Left kidney (tissue), 2 donors: Measurements from ENCODE around the gene FAM3A. TPM values are rescaled to one million over a fixed set of nuclear protein-coding genes. Genes with fewer than 3 reads are reported as not detected.

Source experiments
- DNase-seq: peaks from one replicate; pipeline ENCODE4 v3.0.0-alpha.2; 2013
- polyA plus RNA-seq: library from polyadenylated mRNA; unstranded; fragments of 120-200 nt; gene quantifications from one replicate; pipeline ENCODE4 v1.2.1, GENCODE V29; 2013; ENCODE audit not compliant: insufficient read length

FAM3A gene
- polyA plus RNA-seq, 1 donor, result 28.7 TPM

DNA sequence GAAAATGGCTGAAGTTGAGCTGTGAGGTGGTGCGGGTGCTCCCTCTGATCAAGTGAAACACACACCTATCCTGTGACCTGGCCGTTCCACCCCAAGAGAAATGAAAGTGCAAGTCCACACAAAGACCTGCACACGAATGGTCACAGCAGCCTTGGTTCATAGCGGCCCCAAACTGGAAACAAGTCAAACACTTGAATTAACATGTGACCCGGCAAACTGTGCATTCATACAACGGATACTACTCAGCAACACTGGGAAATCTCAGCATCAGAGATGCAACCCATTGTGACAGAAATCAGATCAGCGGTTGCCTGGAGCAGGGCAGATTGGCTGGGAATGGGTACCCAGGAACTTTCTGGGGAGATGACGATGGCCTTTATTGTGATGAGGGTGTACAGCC lies 23.0 kb upstream of the FAM3A start:
- DNase-seq, result no peak

DNA sequence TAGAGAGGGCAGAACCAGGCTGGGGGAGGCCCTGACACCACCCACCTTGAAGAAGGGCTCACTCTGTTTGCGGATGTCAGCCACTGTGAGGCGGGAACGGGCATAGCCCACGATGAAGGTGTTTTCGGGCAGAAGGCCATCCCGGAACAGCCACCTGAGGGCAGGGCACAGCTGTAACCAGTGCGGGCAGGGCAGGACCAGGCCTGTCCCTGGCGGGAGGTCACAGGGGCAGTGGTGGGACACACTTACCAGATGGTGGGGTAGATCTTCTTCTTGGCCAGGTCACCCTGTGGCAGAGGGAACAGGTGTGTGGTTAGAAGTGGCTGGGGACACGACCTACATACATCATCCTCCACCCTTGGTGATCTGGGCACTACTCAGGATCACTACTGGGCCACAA lies 19.9 kb upstream of the FAM3A start:
- DNase-seq, result no peak

DNA sequence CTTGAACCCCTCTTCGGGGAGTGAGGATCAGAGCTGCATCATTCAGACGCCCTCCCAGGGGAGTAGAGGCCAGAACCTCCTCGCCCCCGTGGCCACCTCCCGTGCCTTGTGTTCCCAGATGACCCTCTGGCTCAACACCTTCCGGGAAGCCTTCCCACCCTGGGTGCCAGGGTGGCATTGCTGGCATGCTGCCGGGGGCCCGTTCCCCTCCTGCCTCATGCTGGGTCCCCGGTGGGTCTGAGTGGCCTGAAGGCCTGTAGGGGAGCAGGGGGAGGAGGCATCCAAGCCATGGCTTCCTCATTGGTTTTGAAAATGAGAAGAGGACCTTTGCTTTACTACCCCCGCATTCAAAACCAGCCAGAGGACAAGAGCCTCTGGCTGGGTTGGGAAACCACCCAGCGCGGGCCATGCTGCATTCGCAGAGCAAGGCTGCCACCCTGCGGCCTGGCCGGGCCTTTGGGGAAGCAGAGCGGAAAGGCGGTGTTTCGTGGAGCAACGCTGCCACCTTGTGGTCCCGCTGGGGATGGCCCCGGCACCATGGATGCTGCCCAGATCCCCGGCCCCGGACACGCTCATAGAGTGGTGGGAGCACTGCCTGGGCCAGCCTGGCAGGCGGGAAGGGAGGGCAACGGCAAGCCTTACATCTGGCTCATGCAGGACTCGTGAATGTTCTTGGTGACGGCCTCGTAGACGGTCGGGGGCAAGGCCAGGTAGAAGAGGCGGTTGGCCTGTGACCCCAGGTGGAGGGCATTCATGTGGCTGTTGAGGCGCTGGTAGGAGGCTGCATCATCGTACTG lies 18.7 kb upstream of the FAM3A start:
- DNase-seq, result peak; percentile 69

DNA sequence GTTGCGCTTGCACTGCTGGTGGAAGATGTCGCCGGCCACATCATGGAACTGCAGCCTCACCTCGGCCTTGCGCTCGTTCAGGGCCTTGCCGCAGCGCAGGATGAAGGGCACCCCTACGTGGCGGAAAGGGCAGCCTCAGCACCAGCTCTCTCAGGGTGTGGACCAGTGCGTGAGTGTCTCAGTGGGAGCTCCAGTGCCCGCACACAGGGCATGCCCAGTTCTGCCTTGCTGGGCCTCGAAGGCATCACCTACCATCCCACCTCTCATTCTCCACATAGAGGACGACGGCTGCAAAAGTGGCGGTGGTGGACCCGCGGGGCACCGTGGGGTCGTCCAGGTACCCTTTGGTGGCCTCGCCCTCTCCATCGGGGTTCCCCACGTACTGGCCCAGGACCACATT lies 16.7 kb upstream of the FAM3A start:
- DNase-seq, result no peak

DNA sequence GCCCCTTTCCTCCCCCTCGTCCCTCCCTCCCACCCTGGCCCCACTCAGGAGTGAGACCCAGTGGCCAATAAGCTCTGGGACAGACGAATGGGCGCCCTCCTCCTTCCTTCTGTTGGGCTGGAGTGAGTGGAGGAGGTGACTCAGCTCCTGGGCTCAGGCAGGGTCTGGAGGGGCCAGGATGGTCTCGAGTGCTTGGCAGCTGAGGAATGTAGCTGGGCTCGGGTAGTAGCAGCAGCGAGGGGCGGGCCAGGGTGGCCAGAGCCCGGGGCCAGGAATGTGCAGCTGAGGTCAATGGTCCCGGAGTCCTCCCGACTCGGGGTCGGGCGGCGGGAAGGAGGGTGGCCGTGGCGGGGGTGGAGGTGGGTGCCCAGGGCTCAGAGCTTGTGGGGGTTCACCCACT lies 15.6 kb upstream of the FAM3A start:
- DNase-seq, result no peak

DNA sequence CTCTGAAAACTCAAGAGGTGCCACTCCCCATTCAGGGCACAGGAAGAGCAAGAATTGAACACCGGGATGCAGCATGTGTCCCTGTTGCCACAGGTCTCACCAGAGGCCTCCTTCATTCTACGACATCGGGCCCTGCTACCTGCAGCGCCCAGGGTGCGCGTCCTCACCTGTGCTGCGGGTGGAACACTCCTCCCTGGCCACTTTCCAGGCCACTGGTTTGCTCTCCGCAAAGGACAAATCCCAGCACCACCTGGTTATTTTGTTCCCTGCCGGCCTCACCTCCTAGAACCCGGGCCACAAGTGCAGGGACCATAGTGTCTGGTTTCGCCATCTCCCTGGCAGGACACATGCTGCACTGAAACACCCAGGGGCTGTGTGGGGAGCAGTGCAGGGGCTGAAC lies 14.3 kb upstream of the FAM3A start:
- DNase-seq, result no peak

DNA sequence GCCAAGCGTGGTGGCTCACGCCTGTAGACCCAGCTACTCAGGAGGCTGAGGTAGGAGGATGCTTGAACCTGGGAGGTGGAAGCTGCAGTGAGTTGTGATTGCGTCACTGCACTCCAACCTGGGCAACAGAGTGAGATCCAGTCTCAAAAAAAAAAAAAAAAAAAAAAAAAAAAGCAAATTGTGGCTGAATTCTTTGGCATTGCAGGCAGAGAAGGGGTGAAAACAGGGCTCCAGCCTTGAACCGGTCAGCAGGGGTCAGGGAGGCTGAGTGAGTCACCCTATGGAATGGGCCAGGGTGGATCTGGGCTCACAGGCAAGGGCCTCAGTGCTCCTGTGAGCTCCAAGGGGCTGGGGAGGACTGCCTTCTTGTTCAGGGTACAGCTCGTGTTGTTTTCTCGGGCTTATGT lies 13.2 kb upstream of the FAM3A start:
- DNase-seq, result no peak

DNA sequence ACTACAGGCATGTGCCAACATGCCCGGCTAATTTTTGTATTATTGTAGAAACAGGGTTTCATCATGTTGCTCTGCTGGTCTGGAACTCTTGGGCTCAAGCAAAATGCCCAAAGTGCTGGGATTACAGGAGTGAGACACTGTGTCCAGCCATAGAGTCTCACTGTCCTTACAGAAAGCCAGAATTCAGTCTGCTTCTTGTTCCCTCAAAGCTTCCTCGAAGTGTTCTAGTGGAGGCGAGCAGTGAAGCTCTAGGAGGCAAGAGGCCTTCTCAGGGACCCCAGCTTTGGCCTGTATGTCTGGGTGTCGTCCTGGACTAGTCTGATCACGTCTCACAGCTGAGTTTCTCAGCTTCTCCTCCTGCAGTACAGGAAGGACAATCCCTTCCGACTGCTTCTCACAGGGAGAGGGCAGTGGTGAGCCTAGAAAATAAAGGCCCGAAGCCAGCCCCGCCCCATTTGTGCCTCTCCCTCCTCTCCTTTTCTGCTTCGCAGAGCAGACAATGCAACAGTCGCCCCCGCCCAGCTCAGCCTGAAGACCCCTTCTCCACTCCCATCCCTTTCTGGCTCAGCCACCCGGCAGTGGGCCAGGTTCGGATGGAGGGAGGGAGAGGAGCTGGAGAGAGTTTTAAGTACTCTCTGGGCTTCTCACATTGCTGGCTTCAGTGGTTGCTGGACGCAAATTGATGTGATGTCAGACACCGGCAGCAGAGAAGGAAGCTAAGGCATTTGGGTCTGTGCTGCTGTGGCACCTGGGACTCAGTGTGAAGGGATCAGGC lies 11.1 kb upstream of the FAM3A start:
- peak; percentile 79 for DNase-seq

DNA sequence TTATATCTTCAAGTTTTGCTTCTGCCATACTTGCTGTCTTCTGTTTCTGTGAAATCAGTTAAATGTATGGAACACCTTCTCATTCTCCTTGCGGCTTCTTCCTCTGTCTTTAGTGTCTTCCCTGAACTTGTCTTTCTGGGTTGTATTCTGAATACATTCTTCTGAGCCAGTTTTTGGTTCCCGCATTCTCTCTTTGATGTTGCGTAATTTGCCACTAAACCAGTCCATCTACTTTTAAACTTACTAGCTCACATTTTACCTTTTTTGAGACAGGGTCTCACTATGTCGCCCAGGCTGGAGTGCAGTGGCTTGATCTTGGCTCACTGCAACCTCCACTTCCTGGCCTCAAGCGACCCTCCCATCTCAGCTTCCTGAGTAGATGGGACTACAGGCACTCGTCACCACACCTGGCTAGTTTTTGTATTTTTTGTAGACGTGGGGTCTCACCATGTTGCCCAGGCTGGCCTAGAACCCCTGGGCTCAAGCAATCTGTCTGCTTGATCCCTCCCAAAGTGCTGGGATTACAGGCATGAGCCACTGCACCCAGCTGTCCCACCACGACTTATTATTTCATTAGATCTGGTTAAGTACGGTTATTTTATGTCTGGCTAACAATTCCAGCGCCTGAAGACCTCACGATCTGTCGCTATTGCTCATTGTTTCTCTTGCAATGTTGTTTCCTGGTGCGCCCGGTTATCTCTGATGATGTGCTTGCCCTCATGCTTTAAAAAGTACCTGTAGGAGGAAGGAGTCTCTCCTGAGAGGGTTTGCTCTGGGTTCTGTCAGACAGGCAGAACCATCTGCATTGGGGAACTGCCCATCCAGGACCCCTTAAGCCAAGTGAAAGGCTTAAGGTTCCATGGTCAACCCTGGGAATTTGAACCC lies 9.8 kb upstream of the FAM3A start:
- no peak for DNase-seq

DNA sequence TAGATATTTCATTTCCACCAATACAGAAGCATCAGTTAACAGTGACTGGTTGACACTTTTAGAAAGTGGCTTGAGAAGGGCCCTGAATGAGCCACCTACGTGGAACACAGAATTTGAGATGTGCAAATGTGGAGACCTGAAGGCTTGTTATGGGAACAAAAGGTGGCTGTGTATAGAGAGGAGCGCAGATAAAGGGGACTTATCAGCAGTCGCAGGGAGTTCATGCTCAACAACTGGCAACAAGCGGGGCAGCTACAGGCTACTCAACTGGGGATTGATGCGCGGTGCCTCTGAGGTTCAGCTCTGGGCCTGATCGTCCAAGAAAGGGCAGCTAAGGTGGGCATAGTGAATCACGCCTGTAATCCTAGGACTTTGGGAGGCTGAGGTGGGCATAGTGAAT lies 3.4 kb upstream of the FAM3A start:
- no peak for DNase-seq

DNA sequence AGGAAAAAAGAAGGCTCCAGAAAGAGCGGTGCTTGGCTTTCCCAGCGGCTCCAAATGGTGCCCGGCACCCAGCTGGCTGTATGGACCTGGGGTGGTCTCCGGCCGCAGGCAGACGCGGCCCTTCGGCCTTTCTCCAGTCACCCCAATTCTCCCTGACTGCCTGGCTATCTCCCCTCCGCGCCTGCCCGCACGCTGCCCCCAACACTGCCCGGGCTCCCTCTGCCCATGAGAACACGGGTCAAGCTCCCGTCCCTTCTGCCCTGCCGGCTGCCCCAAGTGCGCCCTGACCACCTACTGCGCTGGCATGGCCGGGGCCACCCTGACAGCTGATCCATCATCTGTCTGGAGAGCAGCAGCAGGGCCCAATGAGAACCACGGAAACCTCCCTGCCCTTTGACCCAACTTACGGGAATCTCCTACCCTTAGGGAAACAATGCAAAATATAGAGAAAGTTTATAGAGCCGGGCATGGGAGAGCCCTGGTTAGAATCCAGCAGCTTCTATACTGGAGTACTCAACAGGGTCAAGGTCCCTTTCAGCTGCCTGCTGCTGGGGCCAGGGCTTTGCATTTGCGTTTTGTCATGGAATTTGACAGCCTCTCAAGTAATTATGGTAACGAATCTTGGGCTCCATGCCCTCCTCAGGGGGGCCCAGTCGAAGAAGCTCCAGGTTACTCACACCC lies 1.2 kb upstream of the FAM3A start:
- DNase-seq, result no peak

DNA sequence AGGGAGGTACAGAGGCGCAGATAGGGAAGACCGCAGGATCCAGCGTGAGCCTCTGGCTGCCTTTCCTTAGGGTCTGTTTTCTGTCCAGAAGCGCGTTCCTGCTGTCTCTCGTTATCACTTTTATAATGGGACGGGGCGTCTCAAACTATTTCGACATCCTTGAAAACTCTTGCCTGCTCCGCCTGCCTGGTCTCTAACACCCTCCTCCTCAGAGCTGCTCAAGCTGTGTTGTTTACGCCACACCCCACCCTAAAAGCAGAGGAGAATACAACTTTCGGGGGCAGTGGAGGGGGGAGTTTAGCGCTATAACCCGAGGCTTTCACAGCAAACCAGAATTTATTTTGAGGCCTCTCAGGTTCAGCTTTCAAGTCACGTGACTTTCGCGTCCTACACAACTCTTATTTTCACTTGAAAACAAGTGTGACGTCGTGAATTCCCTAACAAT lies 646 bp upstream of the FAM3A start:
- DNase-seq, result peak; percentile 60

DNA sequence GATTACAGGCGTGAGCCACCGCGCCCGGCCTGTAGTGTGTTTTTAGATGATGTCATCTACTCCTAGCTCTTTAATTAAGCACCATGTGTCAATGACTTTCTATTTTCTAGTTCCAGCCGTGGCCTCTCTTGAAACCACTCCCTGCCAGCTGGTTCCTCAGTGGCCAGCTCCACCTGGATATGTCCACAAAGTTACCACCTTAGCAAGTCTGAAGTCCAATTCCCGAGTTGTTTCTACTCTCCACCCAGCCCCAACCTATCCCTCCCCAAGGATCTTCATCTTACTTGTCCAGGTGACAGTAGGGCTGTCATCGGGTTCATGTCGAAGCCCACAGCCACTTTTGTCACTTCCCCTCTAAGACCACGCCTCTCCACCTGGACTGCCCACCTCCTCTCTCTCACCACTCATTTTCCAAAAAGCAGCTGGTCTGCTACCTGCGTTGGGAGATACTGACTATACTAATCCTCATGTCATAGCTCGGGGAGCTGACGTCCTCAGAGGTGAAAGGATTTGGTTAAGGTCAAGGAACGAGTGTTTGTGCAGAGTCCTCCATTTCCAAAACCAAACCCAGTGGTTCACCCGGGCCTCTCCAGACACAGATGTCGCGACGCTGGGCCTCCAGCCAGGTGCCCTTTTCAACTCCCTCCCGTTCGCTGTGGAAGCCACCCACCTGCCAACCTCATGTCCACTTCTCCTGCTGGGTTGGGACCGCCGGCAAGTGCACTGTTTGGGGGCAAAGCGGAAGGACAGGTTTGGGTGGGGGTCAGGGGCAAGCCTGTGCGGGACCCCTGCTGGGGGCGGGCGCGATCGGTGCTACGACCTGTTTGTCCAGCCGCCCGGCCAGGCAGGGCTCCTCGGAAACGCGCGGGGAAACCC lies 704 bp downstream of the FAM3A start:
- DNase-seq, result no peak

DNA sequence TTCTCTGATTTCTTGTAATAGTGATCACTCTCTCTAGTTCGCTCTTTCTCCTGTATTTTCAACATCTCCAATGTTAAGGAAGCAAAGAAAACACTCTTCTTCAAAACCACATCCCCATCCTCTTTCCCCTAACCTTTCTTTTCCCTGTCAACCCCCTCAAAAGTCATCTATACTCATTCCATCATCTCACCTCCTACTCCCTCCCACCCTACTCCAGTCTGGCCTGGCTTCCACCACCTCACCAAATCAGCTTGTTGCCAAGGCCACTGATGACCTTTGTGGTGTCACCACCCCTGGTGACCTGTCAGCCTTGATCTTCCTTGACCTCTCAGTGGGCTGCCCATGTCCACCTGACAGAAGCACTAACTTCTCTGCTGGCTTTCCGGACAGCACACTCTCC lies 2.3 kb downstream of the FAM3A start:
- no peak for DNase-seq

DNA sequence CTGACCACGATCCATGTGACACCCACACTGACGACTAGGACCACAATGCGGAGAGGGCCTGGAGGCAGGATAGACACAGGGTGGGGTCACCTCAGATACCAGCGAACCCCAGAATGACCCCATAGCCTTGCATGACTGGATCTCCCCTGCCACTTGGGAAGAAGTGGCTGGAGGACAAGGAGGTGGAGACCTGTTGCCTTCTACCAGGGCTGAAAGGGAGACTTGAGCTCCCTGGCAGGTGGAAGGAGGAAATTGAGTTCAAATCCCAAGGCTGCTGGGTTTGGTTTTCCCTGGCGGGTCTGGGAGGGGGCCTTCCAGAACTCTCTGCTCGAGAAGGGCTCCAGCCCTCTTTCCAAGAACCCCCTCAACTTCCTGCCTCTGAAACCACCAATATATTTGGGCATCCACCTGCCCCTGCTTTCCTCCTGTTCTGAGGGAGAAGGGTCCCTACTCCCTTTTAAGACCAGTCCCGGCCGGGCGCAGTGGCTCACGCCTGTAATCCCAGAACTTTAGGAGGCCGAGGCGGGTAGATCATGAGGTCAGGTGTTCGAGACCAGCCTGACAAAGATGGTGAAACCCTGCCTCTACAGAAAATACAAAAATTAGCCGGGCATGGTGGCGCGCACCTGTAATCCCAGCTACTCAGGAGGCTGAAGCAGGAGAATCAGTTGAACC lies 3.0 kb downstream of the FAM3A start:
- no peak for DNase-seq

DNA sequence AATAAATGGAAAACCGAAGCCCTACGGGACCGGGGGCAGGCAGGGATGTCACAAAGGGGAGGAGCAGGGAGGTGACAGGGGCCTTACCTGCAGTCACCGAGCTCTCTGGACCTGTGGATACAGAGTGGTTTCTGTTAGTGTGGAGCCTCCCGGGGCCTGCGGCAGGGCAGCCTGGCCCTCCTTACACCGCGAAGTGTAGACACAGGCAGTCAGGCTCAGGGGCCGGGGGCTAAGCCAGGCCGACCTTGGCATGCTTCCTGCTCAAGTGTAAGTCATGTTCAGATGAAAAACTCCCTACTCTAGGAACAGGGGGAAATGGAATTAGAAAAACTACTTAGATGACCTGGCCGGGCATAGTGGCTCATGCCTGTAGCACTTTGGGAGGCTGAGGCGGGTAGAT lies 4.3 kb downstream of the FAM3A start:
- no peak for DNase-seq

DNA sequence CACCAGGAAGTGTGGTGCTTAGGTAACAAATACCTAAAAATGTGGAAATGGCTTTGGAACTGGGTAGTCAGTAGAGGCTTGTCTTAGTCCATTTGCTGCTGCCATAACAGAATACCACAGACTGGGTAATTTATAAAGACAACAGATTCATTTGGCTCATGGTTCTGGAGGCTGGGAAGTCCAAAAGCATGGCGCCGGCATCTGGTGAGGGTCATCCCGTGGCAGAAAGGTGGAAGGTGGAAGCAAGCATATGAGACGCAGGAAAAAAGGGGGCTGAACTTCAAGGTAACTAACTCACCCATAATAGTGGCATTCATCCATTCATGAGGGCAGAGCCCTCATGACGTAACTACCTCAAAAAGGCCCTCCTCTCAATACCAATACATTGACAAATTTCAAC lies 6.6 kb downstream of the FAM3A start:
- no peak for DNase-seq

DNA sequence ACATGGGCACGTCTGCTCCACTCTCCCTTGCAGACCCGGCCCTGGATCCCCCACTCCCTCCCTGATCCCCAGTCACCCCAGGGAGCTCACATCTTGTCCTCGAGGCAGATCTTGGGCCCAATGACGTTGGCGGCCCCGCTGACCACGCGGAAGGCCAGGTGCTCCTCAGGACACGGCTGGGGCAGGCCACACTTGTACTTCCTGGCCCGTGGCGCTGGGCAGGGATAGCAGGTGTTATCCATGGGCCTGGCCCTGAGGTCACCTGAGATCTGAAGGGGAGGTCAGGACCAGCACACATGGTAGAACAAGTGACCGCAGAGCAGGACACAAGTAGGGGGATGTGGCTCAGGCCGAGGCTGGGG lies 7.7 kb downstream of the FAM3A start:
- DNase-seq, result no peak

DNA sequence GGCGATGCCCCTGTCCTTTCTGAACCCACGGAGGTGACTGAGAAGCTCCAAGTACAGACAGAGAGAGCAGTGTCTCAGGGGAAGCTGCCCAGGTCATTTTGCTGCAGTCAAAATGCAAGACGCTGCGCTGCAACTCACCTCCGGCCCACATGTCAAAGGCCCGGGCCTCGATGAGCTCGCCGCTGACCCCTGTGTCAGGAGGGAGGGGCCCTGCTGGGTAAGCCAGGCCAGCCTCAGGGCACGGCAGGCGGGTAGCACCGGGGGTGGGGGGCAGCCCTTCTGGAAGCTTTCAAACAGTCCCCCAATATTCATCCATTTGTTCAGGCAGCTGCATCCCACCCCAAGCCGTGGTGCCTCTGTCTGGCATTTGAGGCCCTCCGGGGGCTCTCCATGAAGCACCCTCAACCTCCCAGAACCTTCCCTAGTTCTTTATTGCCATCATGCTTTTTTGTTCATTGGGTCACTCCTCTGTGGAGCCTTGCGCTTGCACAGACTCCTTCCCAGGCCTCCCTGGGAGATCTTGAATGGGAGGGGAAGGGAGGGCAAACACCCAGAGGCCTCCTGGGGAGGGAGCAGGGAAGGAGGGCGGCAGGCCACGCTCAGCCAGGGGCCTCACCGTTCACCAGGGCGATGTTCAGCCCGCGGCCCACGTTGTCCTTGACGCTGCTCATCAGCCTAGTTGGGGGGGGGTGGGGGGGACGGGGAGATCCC lies 8.2 kb downstream of the FAM3A start:
- no peak for DNase-seq
